ENCODE measurements around the gene PCK1. TPM values are rescaled to one million over a fixed set of nuclear protein-coding genes. Genes with fewer than 3 reads are reported as not detected.

PCK1 gene
- total RNA-seq, 1 experiment from 2014 or later = 0.49 TPM

- ATAC-seq (no peak), DNase-seq (ENCODE audit: low read depth, low spot score) (no peak)
- ChIA-PET CTCF (no interaction called here), POLR2A (no interaction called here), RAD21 (ENCODE audit: low non-redundant PET in 1 of 2, low total read pairs in 2 of 2, uncharacterized antibody in 2 of 2, unreplicated experiment in 2 of 2) (no interaction called here)
- no peaks in the 10 kb centered on the region for H3K36me3 ChIP-seq (ENCODE audit: control insufficient read depth in 1 of 2, insufficient read depth in 2 of 2, low read length in 2 of 2)
- BruUV-seq (replicated peaks) = no TSS peak
- H3K9me3 ChIP-seq (ENCODE audit: control insufficient read depth in 1 of 2, insufficient read depth in 1 of 2, low read depth in 1 of 2, low read length in 2 of 2) = no peaks in the 10 kb centered on the region
- TF ChIP-seq MAX (IDR thresholded peaks at IDR 0.05) (no peak), POLR2AphosphoS5 (IDR thresholded peaks at IDR 0.05; ENCODE audit: low read depth, low read length) (no peak), ELF1 (IDR thresholded peaks at IDR 0.05; ENCODE audit: borderline replicate concordance, low read depth) (no peak), EZH2phosphoT487 (IDR thresholded peaks at IDR 0.05; ENCODE audit: borderline replicate concordance) (no peak), RAD21 (IDR thresholded peaks at IDR 0.05; ENCODE audit: low read depth) (no peak), SIN3A (IDR thresholded peaks at IDR 0.05; ENCODE audit: low read depth) (no peak), CEBPB (IDR thresholded peaks at IDR 0.05; ENCODE audit: low read depth) (no peak), EGR1 (IDR thresholded peaks at IDR 0.05; ENCODE audit: low read depth) (no peak), CBX3 (IDR thresholded peaks at IDR 0.05; ENCODE audit: low read depth) (no peak)
- no peak overlapping the region for H3K4me2 ChIP-seq (ENCODE audit: low read length)
- H3K9ac ChIP-seq (ENCODE audit: low read length) = no peak overlapping the region
- H3K4me1 ChIP-seq (ENCODE audit: control insufficient read depth in 1 of 2, insufficient read depth in 2 of 2, low read length in 2 of 2) = peaks cover 7% of the 10 kb centered on the region in 2 experiments
- H3K4me3 ChIP-seq (replicated peaks in 1 of 2; ENCODE audit: low read depth in 1 of 2, low read length in 2 of 2) = no peak overlapping the region
- intact Hi-C loops (cut with micrococcal nuclease) = no loop called here
- no peaks in the 10 kb centered on the region for H3K79me2 ChIP-seq (ENCODE audit: insufficient read depth, low read length)
- H2AFZ ChIP-seq (ENCODE audit: low read depth, low read length, poor library complexity, severe bottlenecking) = no peak overlapping the region
- no peaks in the 10 kb centered on the region for H3K9me2 ChIP-seq (ENCODE audit: insufficient read depth)
- H3K27ac ChIP-seq (ENCODE audit: low read depth, low read length) = no peak overlapping the region
- peaks cover 44% of the 10 kb centered on the region for H3K27me3 ChIP-seq (ENCODE audit: insufficient read depth, low read length)
- H4K20me1 ChIP-seq (ENCODE audit: insufficient read depth) = no peaks in the 10 kb centered on the region
These were observed 15.9 kb upstream of the PCK1 start for GRCh38 chr20:57544838-57545564.

GRCh38 chr20:57545927-57546662, 14.8 kb upstream of the PCK1 start:
- H3K4me1 ChIP-seq (ENCODE audit: control insufficient read depth in 1 of 2, insufficient read depth in 2 of 2, low read length in 2 of 2) = peaks cover 7% of the 10 kb centered on the region in 2 experiments
- no peak overlapping the region for H2AFZ ChIP-seq (ENCODE audit: low read depth, low read length, poor library complexity, severe bottlenecking)
- H3K4me2 ChIP-seq (ENCODE audit: low read length) = no peak overlapping the region
- no peak overlapping the region for H3K9ac ChIP-seq (ENCODE audit: low read length)
- H3K9me3 ChIP-seq (ENCODE audit: control insufficient read depth in 1 of 2, insufficient read depth in 1 of 2, low read depth in 1 of 2, low read length in 2 of 2) = no peaks in the 10 kb centered on the region
- ATAC-seq (no peak), DNase-seq (ENCODE audit: low read depth, low spot score) (no peak)
- ChIA-PET RAD21 (ENCODE audit: low non-redundant PET in 1 of 2, low total read pairs in 2 of 2, uncharacterized antibody in 2 of 2, unreplicated experiment in 2 of 2) (no interaction called here), CTCF (no interaction called here), POLR2A (no interaction called here)
- no peak overlapping the region for H3K4me3 ChIP-seq (replicated peaks in 1 of 2; ENCODE audit: low read depth in 1 of 2, low read length in 2 of 2)
- TF ChIP-seq RAD21 (IDR thresholded peaks at IDR 0.05; ENCODE audit: low read depth) = no peak
- TF ChIP-seq CBX3 (IDR thresholded peaks at IDR 0.05; ENCODE audit: low read depth) = no peak
- no peak for TF ChIP-seq ZNF274 (IDR thresholded peaks at IDR 0.05; ENCODE audit: low read depth, low read length)
- no peak for TF ChIP-seq POLR2A (IDR thresholded peaks at IDR 0.05; ENCODE audit: borderline replicate concordance, extremely low read depth, insufficient read depth, insufficient read length)
- TF ChIP-seq ZFX (IDR thresholded peaks at IDR 0.05) = no peak
- no peak for TF ChIP-seq FOSL1 (IDR thresholded peaks at IDR 0.05; ENCODE audit: low read depth)
- no peaks in the 10 kb centered on the region for H3K79me2 ChIP-seq (ENCODE audit: insufficient read depth, low read length)
- no peaks in the 10 kb centered on the region for H4K20me1 ChIP-seq (ENCODE audit: insufficient read depth)
- BruUV-seq (replicated peaks) = no TSS peak
- H3K27ac ChIP-seq (ENCODE audit: low read depth, low read length) = no peak overlapping the region
- peaks cover 40% of the 10 kb centered on the region for H3K27me3 ChIP-seq (ENCODE audit: insufficient read depth, low read length)
- intact Hi-C loops (cut with micrococcal nuclease) = no loop called here
- no peaks in the 10 kb centered on the region for H3K9me2 ChIP-seq (ENCODE audit: insufficient read depth)
- H3K36me3 ChIP-seq (ENCODE audit: control insufficient read depth in 1 of 2, insufficient read depth in 2 of 2, low read length in 2 of 2) = no peaks in the 10 kb centered on the region

Data from HCT116 (cell line).